SK-N-SH (cell line): ENCODE data around the gene CFAP65. TPM values are rescaled to one million over a fixed set of nuclear protein-coding genes. Genes with fewer than 3 reads are reported as not detected.

Experiments
- CTCF ChIA-PET: fragments of 300-600, 350-600 bp; formaldehyde crosslinking; extraction: SDS; loops from one replicate; lab custom pipeline; 2021; lab: Yijun Ruan, JAX
- POLR2A ChIA-PET: fragments of 350-600 bp; sonication (Branson Sonifier 250); formaldehyde crosslinking; extraction: SDS; loops from one replicate; lab custom pipeline; 2020; ENCODE audit warnings: antibody characterized with exemption, inconsistent platforms; lab: Yijun Ruan, JAX
- DNase-seq: peaks from one replicate; pipeline ENCODE4 v3.0.0; 2012
- H2AFZ ChIP-seq: fragments of 200-600 bp; sonication (generic); 2 replicates; pipeline ENCODE4 v1.8.1; 2016; ENCODE audit warnings: antibody characterized with exemption, mild to moderate bottlenecking, low read depth
- H3F3A ChIP-seq: fragments of 200-600 bp; sonication (generic); replicated peaks from 2 replicates; pipeline ENCODE3; 2016; ENCODE audit warnings: antibody characterized with exemption, mild to moderate bottlenecking; ENCODE audit not compliant: insufficient read depth
- H3K27ac ChIP-seq, 2 experiments: fragments of 200-500 bp in 1 of 2; fragments of 200-600 bp in 1 of 2; sonication (Bioruptor generic) in 1 of 2; sonication (generic), shearing (Covaris generic) in 1 of 2; 2 replicates each; pipeline versions ENCODE4 v1.5.1 to v1.6.1; 2014 to 2016; ENCODE audit warnings: low read depth in 2 of 2, inconsistent platforms in 1 of 2, low read length in 1 of 2, mild to moderate bottlenecking in 1 of 2, mixed read lengths in 1 of 2
- H3K27me3 ChIP-seq: fragments of 200-600 bp; sonication (generic), shearing (Covaris generic); 2 replicates; pipeline ENCODE4 v1.6.1; 2016; ENCODE audit warnings: mixed run types; ENCODE audit not compliant: insufficient read depth
- H3K36me3 ChIP-seq, 2 experiments: fragments of 200-500 bp in 1 of 2; fragments of 200-600 bp in 1 of 2; sonication (Bioruptor generic) in 1 of 2; sonication (generic) in 1 of 2; replicated peaks in 1 of 2; 2 replicates each; pipeline versions ENCODE3 to v1.5.1; 2014 to 2016; ENCODE audit warnings: low read length in 1 of 2, mild to moderate bottlenecking in 1 of 2; ENCODE audit not compliant: insufficient read depth in 2 of 2, control insufficient read depth in 1 of 2
- H3K4me1 ChIP-seq, 2 experiments: fragments of 200-500 bp in 1 of 2; fragments of 200-600 bp in 1 of 2; sonication (Bioruptor generic) in 1 of 2; sonication (generic), shearing (Covaris generic) in 1 of 2; 2 replicates each; pipeline versions ENCODE4 v1.5.1 to v1.6.1; 2014 to 2016; ENCODE audit warnings: low read depth in 1 of 2, low read length in 1 of 2, mixed run types in 1 of 2; ENCODE audit not compliant: insufficient read depth in 2 of 2, control insufficient read depth in 1 of 2
- H3K4me2 ChIP-seq: fragments of 200-600 bp; sonication (generic), shearing (Covaris generic); 2 replicates; pipeline ENCODE4 v1.6.1; 2017; ENCODE audit warnings: mixed run types
- H3K4me3 ChIP-seq, 2 experiments: fragments of 200-500 bp in 1 of 2; fragments of 200-600 bp in 1 of 2; sonication (Bioruptor generic) in 1 of 2; sonication (generic), shearing (Covaris generic) in 1 of 2; 2 replicates each; pipeline versions ENCODE4 v1.5.1 to v1.8.1; 2014 to 2016; ENCODE audit warnings: low read depth in 2 of 2, inconsistent platforms in 1 of 2, low read length in 1 of 2, mild to moderate bottlenecking in 1 of 2, mixed read lengths in 1 of 2, moderate library complexity in 1 of 2
- H3K79me2 ChIP-seq: fragments of 200-600 bp; sonication (generic); 2 replicates; pipeline ENCODE4 v1.8.1; 2017; ENCODE audit warnings: mild to moderate bottlenecking; ENCODE audit not compliant: insufficient read depth
- H3K9ac ChIP-seq: fragments of 200-600 bp; sonication (generic); 2 replicates; pipeline ENCODE4 v1.6.1; 2017; ENCODE audit warnings: mixed run types
- H3K9me2 ChIP-seq: fragments of 200-600 bp; sonication (generic); 2 replicates; pipeline ENCODE4 v1.6.1; 2017; ENCODE audit warnings: mixed run types
- H3K9me3 ChIP-seq: fragments of 200-600 bp; sonication (generic); 2 replicates; pipeline ENCODE4 v1.6.1; 2017; ENCODE audit warnings: mixed run types, mild to moderate bottlenecking, moderate library complexity
- H4K20me1 ChIP-seq: fragments of 200-600 bp; sonication (generic); 2 replicates; pipeline ENCODE4 v1.6.1; 2017; ENCODE audit warnings: mild to moderate bottlenecking, mixed run types; ENCODE audit not compliant: insufficient read depth
- ELF1 ChIP-seq: IDR thresholded peaks from 2 replicates; pipeline ENCODE4 v1.4.0; 2012
- EP300 ChIP-seq, 2 experiments: IDR thresholded peaks; 2 replicates each; pipeline versions ENCODE4 v1.4.0 to v1.6.1; 2012; ENCODE audit warnings: borderline replicate concordance in 1 of 2, low read depth in 1 of 2, low read length in 1 of 2
- EZH2phosphoT487 ChIP-seq: fragments of 200-600 bp; sonication (generic); IDR thresholded peaks from 2 replicates; pipeline ENCODE4 v1.6.1; 2017; ENCODE audit warnings: low read depth, mixed run types, mild to moderate bottlenecking, antibody characterized with exemption, moderate library complexity, borderline replicate concordance
- FOXJ3 ChIP-seq: sonication (generic); formaldehyde crosslinking; IDR thresholded peaks from 2 replicates; pipeline ENCODE4 v1.5.1; 2020; ENCODE audit warnings: mild to moderate bottlenecking, missing genetic modification reagents
- FOXM1 ChIP-seq: IDR thresholded peaks from 2 replicates; pipeline ENCODE4 v1.4.0; 2012; ENCODE audit warnings: low read depth, mild to moderate bottlenecking
- MAX ChIP-seq: IDR thresholded peaks from 2 replicates; pipeline ENCODE4 v1.4.0; 2012; ENCODE audit warnings: low read depth
- WGBS: methylation state at CpG from one replicate; pipeline ENCODE4 v1.1.6; 2017; ENCODE audit warnings: low lambda C conversion rate; 5-methylcytosine and 5-hydroxymethylcytosine counted together
- polyA plus RNA-seq, 3 experiments: library from polyadenylated mRNA; depleted of rRNA; stranded (reverse); fragments of >200 nt; gene quantifications; 2 replicates each; pipeline ENCODE4 v1.2.3, GENCODE V29; 2012
- TF ChIP-seq, protein P1 (sequence below): IDR thresholded peaks from 2 replicates; pipeline ENCODE4 v1.6.1; 2012; ENCODE audit warnings: mild to moderate bottlenecking, low read depth, low read length, moderate library complexity

The CFAP65 gene
- polyA plus RNA-seq, 1 of the 3 experiments (the other 2 are of a cell fraction) = 0.95 TPM

GRCh38 chr2:219054956-219055903 is 13.9 kb upstream of the CFAP65 start:
- no peak overlapping the region for H3K4me2 ChIP-seq
- POLR2A ChIA-PET = no interaction called here
- H3K36me3 ChIP-seq = no peaks in the 10 kb centered on the region
- no peak overlapping the region for H2AFZ ChIP-seq
- no peak for TF ChIP-seq FOXJ3 (CRISPR knock-in tag)
- no peak for TF ChIP-seq EZH2phosphoT487
- no peak for TF ChIP-seq ELF1
- no peak for TF ChIP-seq MAX
- peaks cover 7% of the 10 kb centered on the region for H4K20me1 ChIP-seq
- H3K4me3 ChIP-seq = no peak overlapping the region
- no peak for DNase-seq
- H3K9me3 ChIP-seq = no peaks in the 10 kb centered on the region
- H3K27me3 ChIP-seq = peaks cover 27% of the 10 kb centered on the region
- CTCF ChIA-PET = interaction anchor here (0.7 to 15.5 kb wide), 12 partner anchors 14 to 178 kb away, joined by 3 to 205 read pairs (median 4); partner anchors contain the start of genes CFAP65 and NHEJ1
- no peak overlapping the region for H3K9ac ChIP-seq
- no peaks in the 10 kb centered on the region for H3K9me2 ChIP-seq
- no peak overlapping the region for H3K27ac ChIP-seq
- WGBS = 77% methylated on average over 23 of the region's 43 CpGs
- peaks cover 0 to 16% of the 10 kb centered on the region in 2 experiments; a peak in 1 of 4 replicates for H3K4me1 ChIP-seq
- H3K79me2 ChIP-seq = no peaks in the 10 kb centered on the region
- H3F3A ChIP-seq = no peaks in the 10 kb centered on the region

- peaks cover 15% of the 10 kb centered on the region for H3K27me3 ChIP-seq
- no peak overlapping the region for H3K27ac ChIP-seq
- H3K79me2 ChIP-seq = no peaks in the 10 kb centered on the region
- no peak overlapping the region for H3K4me2 ChIP-seq
- no peak overlapping the region for H3K4me3 ChIP-seq
- no peak overlapping the region for H2AFZ ChIP-seq
- ChIA-PET POLR2A (interaction anchor here (0.7 kb wide), 1 partner anchor 85 kb away, joined by 3 read pairs; no protein-coding TSS in a partner anchor), CTCF (interaction anchor here (0.9 to 15.5 kb wide), 6 partner anchors 12 to 104 kb away, joined by 3 to 205 read pairs (median 7); partner anchors contain the start of genes IHH and NHEJ1)
- WGBS = 29% methylated on average over 6 of the region's 6 CpGs
- no peak overlapping the region for H3K9ac ChIP-seq
- H3K9me2 ChIP-seq = no peaks in the 10 kb centered on the region
- H3F3A ChIP-seq = no peaks in the 10 kb centered on the region
- no peaks in the 10 kb centered on the region for H4K20me1 ChIP-seq
- no peak for DNase-seq
- H3K4me1 ChIP-seq = no peaks in the 10 kb centered on the region
- H3K9me3 ChIP-seq = no peaks in the 10 kb centered on the region
- no peaks in the 10 kb centered on the region for H3K36me3 ChIP-seq
- TF ChIP-seq EP300 (IDR thresholded peaks at IDR 0.05; ENCODE audit: borderline replicate concordance in 1 of 2, low read depth in 1 of 2, low read length in 1 of 2) (no peak), MAX (no peak), FOXM1 (no peak)
- TF ChIP-seq, protein P1, sequence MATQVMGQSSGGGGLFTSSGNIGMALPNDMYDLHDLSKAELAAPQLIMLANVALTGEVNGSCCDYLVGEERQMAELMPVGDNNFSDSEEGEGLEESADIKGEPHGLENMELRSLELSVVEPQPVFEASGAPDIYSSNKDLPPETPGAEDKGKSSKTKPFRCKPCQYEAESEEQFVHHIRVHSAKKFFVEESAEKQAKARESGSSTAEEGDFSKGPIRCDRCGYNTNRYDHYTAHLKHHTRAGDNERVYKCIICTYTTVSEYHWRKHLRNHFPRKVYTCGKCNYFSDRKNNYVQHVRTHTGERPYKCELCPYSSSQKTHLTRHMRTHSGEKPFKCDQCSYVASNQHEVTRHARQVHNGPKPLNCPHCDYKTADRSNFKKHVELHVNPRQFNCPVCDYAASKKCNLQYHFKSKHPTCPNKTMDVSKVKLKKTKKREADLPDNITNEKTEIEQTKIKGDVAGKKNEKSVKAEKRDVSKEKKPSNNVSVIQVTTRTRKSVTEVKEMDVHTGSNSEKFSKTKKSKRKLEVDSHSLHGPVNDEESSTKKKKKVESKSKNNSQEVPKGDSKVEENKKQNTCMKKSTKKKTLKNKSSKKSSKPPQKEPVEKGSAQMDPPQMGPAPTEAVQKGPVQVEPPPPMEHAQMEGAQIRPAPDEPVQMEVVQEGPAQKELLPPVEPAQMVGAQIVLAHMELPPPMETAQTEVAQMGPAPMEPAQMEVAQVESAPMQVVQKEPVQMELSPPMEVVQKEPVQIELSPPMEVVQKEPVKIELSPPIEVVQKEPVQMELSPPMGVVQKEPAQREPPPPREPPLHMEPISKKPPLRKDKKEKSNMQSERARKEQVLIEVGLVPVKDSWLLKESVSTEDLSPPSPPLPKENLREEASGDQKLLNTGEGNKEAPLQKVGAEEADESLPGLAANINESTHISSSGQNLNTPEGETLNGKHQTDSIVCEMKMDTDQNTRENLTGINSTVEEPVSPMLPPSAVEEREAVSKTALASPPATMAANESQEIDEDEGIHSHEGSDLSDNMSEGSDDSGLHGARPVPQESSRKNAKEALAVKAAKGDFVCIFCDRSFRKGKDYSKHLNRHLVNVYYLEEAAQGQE = no peak
These were observed 8.0 kb upstream of the CFAP65 start for GRCh38 chr2:219049282-219049681.
